GM21526 (cell line): ENCODE data around the gene CSPG4.
"Not testable (repeated sequence)": the region's sequence is repeated elsewhere in the genome, so short reads cannot be mapped to it uniquely, and the experiment has no call there.

Experiments
- ATAC-seq: cut with Tn5 transposase; IDR thresholded peaks from one replicate; pipeline ENCODE4 v1.9.1; 2021; ENCODE audit warnings: moderate library complexity; ENCODE audit not compliant: unreplicated experiment, low FRiP score

Gene CSPG4

GRCh38 chr15:75742346-75742745 is 29.7 kb upstream of the CSPG4 start:
- not testable (repeated sequence) for ATAC-seq

- no peak for ATAC-seq
Observed at GRCh38 chr15:75739791-75740190, 27.1 kb upstream of the CSPG4 start.

GRCh38 chr15:75738647-75739325 is 26.1 kb upstream of the CSPG4 start:
- peak; percentile 95 for ATAC-seq

DNA sequence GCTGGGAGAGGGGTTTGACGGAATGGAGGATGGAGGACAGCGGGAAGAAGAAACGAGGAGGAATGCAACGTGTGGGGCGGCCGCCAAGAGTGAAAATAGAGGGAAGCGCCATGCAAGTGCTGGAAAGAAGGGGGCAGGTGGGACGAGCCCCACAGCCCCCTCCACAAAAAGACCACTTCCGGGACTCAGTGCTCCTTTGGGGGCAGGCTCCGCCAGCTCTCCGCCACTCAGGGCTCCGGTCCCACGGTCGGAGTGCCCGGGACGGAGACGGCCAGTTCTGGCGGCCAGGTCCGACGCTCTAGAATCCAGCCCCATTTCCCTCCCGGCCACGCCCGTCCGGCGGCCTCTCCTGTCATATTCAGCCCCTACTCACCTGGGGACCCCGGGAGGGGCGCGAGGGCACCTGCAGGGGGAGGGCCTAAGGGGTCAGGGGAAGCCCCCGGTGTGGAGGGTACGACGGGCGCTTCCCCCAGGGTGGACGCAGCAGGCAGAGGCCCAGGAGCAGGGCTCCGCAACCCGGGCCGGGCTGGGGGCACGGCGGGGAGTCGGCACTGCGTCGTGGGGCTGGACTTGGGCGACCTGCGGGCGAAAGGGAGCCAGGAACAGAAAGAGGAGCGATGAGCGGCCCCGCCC is 25.5 kb upstream of the CSPG4 start:
- ATAC-seq, result peak; percentile 20

GRCh38 chr15:75737116-75738013 is 24.7 kb upstream of the CSPG4 start:
- not testable (repeated sequence) for ATAC-seq

GRCh38 chr15:75736256-75736655 is 23.6 kb upstream of the CSPG4 start:
- no peak for ATAC-seq

DNA sequence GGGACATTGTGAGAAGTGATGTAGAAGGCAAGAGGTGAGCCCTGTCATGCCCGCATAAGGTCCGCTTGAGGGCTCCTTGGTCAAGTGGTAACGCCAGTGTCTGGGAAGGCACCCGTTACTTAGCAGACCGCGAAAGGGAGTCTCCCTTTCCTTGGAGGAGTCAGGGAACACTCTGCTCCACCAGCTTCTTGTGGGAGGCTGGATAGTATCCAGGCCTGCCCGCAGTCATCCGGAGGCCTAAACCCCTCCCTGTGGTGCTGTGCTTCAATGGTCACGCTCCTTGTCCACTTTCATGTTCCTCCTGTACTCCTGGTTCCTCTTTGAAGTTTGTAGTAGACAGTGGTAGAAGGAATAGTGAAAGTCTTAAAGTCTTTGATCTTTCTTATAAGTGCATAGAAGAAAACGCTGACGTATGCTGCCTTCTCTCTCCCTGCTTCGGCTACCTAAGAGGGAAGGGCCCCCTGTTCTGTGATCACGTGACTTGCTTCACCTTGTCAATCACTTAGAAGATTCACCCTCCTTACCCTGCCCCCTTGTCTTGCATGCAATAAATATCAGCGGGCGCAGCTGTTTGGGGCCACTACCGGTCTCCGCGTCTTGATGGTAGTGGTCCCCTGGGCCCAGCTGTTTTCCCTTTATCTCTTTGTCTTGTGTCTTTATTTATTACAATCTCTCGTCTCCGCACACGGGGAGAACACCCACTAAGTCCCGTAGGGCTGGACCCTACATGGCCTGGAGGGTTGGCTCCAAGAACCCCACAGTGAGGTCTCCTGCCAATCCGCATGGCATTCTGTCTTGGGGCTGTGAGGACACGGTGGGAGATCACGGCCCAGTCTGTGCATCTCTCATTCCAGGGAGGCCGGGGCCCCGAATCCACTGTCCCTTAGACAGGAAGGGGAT is 22.5 kb upstream of the CSPG4 start:
- not testable (repeated sequence) for ATAC-seq

DNA sequence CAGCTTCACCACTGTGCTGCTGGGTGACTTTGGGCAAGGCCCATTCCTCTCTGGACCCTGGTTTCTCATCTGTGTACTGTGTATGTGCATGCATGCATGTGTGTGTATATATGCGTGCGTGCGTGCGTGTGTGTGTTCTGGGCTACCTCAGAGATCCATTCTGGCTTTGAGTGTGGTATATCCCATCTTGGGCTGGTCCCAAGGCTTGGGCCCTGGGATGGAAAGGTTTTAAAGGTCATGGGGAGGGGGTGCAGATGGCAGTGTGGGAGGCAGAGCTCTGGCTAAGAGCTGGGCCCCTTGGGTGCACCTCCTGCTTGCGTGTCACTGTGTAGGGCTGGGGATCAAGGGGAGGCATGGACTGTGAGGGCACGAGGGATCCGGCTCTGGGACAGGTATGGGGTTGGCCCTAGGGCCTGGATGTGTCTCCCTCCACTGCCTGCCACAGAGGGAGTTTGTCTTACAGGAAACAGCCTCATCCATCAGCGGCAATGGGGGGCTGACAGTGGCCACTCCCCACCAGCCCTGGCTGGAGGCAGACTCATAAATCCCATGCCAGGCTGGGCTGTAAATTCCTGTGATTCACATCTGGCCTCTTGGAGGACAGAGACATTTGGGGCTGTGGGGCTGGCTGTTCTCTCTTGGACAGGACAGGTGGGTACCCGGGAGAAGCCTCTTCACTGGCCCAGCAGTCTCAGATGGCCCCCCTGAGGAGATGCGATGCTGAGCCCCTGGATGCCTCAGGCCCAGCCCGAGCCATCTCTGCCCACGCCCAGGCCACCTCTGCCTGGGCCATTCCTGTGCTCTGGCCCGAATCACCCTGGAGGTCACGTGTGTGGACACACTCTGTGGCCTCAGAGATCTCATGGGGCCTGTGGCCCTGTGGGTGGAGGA is 21.4 kb upstream of the CSPG4 start:
- ATAC-seq, result no peak

GRCh38 chr15:75732809-75733451 is 20.3 kb upstream of the CSPG4 start:
- no peak for ATAC-seq

- no peak for ATAC-seq
Observed at GRCh38 chr15:75732177-75732808, 19.6 kb upstream of the CSPG4 start.

DNA sequence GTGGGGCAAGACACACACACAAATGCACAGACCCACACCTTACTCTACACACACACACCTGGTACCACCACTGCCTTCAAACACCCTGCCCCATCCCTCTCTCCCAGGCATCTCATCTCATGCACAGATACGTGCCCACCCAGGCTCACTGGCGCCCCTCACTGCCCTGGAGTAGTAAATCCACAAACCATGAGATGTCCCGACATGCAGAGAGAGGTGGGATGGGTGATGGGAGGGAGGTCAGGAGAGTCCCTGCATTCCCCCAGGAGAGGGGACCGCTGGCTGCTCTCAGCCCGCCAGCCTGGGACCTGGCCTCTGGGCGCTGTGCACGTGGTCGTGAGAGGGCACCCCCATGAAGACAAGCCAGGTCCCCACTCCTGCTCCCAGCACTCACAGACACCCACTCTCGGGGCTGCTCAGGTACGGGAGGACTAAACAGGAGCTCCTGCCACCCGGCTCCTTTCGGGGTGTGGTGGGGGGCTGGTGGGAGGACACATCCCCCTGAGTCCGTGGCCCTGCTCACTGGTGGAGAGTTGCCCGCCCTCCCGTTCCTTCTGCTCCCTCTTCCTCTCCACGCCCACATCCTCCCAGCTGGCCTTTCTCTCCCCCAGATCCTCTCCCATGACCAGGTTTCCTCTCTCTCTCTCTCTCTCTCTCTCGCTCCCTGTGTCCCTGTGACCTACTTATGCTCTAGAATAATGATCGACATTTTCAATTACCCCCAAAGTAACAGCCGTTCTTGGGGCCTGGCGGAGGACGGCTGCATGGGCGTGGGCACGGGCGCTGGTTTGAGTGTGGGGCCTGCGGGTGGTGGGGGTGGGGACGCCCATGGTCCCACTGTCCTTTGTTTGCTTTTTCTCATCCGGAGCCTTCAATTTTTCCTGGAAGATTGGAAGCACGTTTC is 18.9 kb upstream of the CSPG4 start:
- no peak for ATAC-seq

- not testable (repeated sequence) for ATAC-seq
Observed at GRCh38 chr15:75730376-75731247, 18.0 kb upstream of the CSPG4 start.

DNA sequence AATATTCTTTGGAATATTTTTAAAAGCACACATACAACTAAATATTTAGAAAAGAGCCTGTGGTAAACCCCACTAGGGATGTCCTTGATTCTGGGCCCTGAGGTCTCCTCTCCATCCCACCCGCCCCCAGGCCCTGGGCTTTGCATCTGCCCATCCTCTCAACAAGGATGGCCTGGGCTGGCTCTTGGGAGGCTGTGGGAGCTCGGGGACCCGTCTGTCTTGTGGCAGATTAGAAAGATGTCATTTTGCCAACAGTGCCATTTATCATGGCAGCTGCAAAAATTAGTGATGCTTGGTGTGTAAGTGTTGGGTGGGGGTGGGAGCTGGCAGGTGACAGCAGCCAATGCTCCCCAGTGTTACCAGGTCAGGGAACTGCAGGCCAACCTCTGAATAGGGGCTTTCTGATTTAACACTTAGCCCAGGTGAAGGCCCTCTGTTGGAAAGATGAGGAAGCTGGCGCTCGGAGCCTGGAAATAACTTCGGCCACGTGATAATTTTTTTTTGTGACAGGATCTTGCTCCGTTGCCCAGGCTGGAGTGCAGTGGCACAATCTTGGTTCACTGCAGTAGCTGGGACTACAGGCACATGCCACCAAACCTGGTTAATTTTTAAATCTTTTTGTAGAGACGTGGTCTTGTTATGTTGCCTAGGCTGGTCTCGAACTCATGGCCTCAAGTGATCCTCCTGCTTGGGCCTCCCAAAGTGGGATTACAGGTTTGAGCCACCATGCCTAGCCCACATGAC is 16.9 kb upstream of the CSPG4 start:
- no peak for ATAC-seq

- no peak for ATAC-seq
Observed at GRCh38 chr15:75727851-75728715, 15.4 kb upstream of the CSPG4 start.

- ATAC-seq, result no peak
Observed at GRCh38 chr15:75727031-75727531, 14.4 kb upstream of the CSPG4 start.
